ENCODE measurements around the gene GALNT14. TPM values are rescaled to one million over a fixed set of nuclear protein-coding genes. Genes with fewer than 3 reads are reported as not detected.

The GALNT14 gene
- total RNA-seq, 4 donors from 2014 or later: 0.15 to 0.62 (median 0.35) TPM; not detected in 1

GRCh38 chr2:30903326-30903725 is 234.9 kb downstream of the GALNT14 start:
- ATAC-seq: no peak
- no peak overlapping the region for H3K4me3 ChIP-seq
- 80 to 93% methylated on average over 1 to 3 of the region's 5 CpGs for WGBS, 2 donors (ENCODE audit: low coverage in 1 of 2)
- TF ChIP-seq CTCF (IDR thresholded peaks at IDR 0.05) (no peak), EP300 (IDR thresholded peaks at IDR 0.05) (no peak), POLR2AphosphoS5 (IDR thresholded peaks at IDR 0.05) (no peak), POLR2A (IDR thresholded peaks at IDR 0.05) (no peak)
- H3K27me3 ChIP-seq: peaks cover 7% of the 10 kb centered on the region
- H3K27ac ChIP-seq: no peak overlapping the region
- peaks cover 0 to 4% (median 0%) of the 10 kb centered on the region in 3 donors for H3K9me3 ChIP-seq
- H3K36me3 ChIP-seq: no peaks in the 10 kb centered on the region
- no peaks in the 10 kb centered on the region for H3K4me1 ChIP-seq

DNA sequence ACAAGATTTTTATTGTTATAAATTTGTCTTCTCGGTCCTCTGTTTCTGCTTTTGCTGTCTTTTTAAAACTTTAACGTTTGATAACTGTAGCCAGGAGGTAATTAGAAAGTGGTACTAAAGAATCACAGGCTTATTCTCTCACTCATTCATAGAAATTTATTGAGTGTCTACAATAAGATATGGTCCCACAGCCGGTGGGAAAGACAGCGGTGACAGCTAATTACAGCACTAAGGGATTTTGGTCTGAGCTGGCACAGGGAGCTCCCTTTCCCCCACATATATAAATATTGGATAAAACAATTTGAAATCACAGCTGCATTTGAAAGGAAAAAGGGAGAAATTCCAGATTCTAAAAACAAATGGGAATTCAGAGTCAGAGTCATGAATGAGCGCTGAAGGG is 237.9 kb downstream of the GALNT14 start:
- TF ChIP-seq POLR2AphosphoS5 (IDR thresholded peaks at IDR 0.05) (no peak), POLR2A (IDR thresholded peaks at IDR 0.05) (no peak), CTCF (IDR thresholded peaks at IDR 0.05) (no peak), EP300 (IDR thresholded peaks at IDR 0.05) (no peak)
- 28 to 52% methylated on average over 5 of the region's 5 CpGs for WGBS, 2 donors (ENCODE audit: low coverage in 1 of 2)
- Histone ChIP-seq H3K36me3 (no peaks in the 10 kb centered on the region), H3K4me1 (no peaks in the 10 kb centered on the region), H3K4me3 (no peak overlapping the region), H3K27ac (no peak overlapping the region), H3K9me3 (peaks cover 0 to 20% (median 0%) of the 10 kb centered on the region in 3 donors), H3K27me3 (peaks cover 12% of the 10 kb centered on the region)
- ATAC-seq: no peak

GRCh38 chr2:30899516-30900054 is 238.7 kb downstream of the GALNT14 start:
- H3K9me3 ChIP-seq: peaks cover 0 to 20% (median 0%) of the 10 kb centered on the region in 3 donors
- TF ChIP-seq POLR2AphosphoS5 (IDR thresholded peaks at IDR 0.05): no peak
- no peak overlapping the region for H3K4me3 ChIP-seq
- ATAC-seq: no peak
- no peaks in the 10 kb centered on the region for H3K4me1 ChIP-seq
- WGBS, 2 donors (ENCODE audit: low coverage in 1 of 2): 50 to 78% methylated on average over 1 to 4 of the region's 14 CpGs
- peaks cover 15% of the 10 kb centered on the region for H3K27me3 ChIP-seq
- no peaks in the 10 kb centered on the region for H3K36me3 ChIP-seq
- no peak overlapping the region for H3K27ac ChIP-seq

DNA sequence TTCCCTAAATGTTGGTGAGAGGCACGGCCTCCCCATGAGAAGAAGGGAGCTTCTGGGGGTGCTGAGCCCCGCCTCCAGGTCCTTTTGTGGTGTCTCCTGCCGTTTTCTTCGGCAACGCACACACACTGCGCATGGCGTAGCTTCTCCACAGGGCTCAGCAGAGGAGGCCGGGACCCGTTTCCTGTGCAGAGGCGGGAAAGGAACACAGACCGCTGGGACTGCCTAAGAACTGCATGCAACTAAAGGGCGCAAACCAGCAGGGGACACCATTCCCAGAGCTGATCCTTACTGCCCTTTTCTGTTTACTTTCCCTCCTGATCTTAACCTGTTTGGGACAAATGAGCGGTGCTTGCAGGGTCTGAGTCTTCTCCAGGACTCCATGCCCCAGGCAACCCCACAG is 240.7 kb downstream of the GALNT14 start:
- H3K9me3 ChIP-seq: peaks cover 0 to 23% (median 0%) of the 10 kb centered on the region in 3 donors
- WGBS, 2 donors (ENCODE audit: low coverage in 1 of 2): 80% methylated on average over 1 of the region's 13 CpGs
- ATAC-seq: no peak
- peaks cover 15% of the 10 kb centered on the region for H3K27me3 ChIP-seq
- H3K27ac ChIP-seq: no peak overlapping the region
- no peaks in the 10 kb centered on the region for H3K4me1 ChIP-seq
- no peaks in the 10 kb centered on the region for H3K36me3 ChIP-seq
- H3K4me3 ChIP-seq: no peak overlapping the region
- no peak for TF ChIP-seq POLR2A (IDR thresholded peaks at IDR 0.05)
- TF ChIP-seq EP300 (IDR thresholded peaks at IDR 0.05): no peak
- no peak for TF ChIP-seq POLR2AphosphoS5 (IDR thresholded peaks at IDR 0.05)
- no peak for TF ChIP-seq CTCF (IDR thresholded peaks at IDR 0.05)

DNA sequence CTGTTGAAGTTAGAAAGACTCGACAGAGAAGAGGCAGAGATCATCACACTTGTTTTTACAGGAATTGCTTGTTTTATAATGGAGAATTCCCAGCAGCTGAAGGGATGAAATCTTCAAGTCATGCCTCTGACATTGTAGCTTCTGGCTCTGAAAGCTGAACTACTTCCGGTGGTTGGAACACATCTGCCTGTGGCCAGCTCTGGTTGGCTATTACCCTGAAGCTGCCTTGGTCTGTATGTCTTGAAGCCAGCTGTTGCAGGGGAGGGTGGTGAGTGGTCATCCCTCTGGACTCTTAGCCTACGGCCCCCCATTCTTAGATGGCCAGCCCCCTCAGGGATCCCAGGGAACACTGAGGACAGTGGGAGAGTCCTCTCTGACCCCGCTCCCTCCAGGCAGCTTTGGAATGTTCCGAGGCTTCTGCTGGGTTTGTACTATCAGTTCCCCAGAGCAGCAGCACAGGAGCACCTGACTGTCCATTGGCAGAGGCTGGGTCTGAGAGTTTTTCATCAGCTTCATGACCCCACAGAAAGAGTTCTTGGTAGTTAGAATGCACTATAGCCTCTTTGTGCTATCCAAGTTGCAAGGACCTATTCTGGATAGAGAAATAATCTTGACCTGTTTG is 243.6 kb downstream of the GALNT14 start:
- WGBS, 2 donors (ENCODE audit: low coverage in 1 of 2): 22 to 55% methylated on average over 3 of the region's 5 CpGs
- no peak for ATAC-seq

More for the DNA sequence above, 243.6 kb downstream of the GALNT14 start:
- Histone ChIP-seq H3K27ac (no peak overlapping the region), H3K4me1 (no peaks in the 10 kb centered on the region), H3K27me3 (peaks cover 30% of the 10 kb centered on the region), H3K36me3 (no peaks in the 10 kb centered on the region), H3K4me3 (no peak overlapping the region), H3K9me3 (peaks cover 0 to 27% (median 0%) of the 10 kb centered on the region in 3 donors)
- TF ChIP-seq POLR2A (IDR thresholded peaks at IDR 0.05): no peak
- no peak for TF ChIP-seq EP300 (IDR thresholded peaks at IDR 0.05)
- no peak for TF ChIP-seq CTCF (IDR thresholded peaks at IDR 0.05)
- no peak for TF ChIP-seq POLR2AphosphoS5 (IDR thresholded peaks at IDR 0.05)

Data from gastroesophageal sphincter (tissue), 4 donors.